Activated naive CD4-positive, alpha-beta T cell treated with anti-CD3 and anti-CD28 coated beads for 36 hours (primary cell): ENCODE results near the gene LRCH4. TPM values are rescaled to one million over a fixed set of nuclear protein-coding genes. Genes with fewer than 3 reads are reported as not detected.

Source experiments
- CTCF ChIA-PET: fragments of 350-600 bp; sonication (Branson Sonifier 250); formaldehyde crosslinking; loops from one replicate; lab custom pipeline; 2021; ENCODE audit warnings: antibody characterized with exemption; lab: Charles Lee
- DNase-seq: peaks from one replicate; pipeline ENCODE4 v3.0.0-alpha.2; 2020
- H3K27ac Mint-ChIP-seq: one replicate; pipeline ENCODE4 v1.8.0; 2021; ENCODE audit warnings: mild to moderate bottlenecking, mixed read lengths
- H3K27me3 Mint-ChIP-seq: one replicate; pipeline ENCODE4 v1.8.0; 2021; ENCODE audit warnings: low read depth, mixed read lengths
- H3K36me3 Mint-ChIP-seq: one replicate; pipeline ENCODE4 v1.8.0; 2021; ENCODE audit warnings: low read depth, mixed read lengths
- H3K4me1 Mint-ChIP-seq: one replicate; pipeline ENCODE4 v1.8.0; 2021; ENCODE audit warnings: low read depth, mixed read lengths
- H3K4me3 Mint-ChIP-seq: one replicate; pipeline ENCODE4 v1.8.0; 2021; ENCODE audit warnings: mild to moderate bottlenecking, moderate library complexity, mixed read lengths
- H3K9me3 Mint-ChIP-seq: one replicate; pipeline ENCODE4 v1.8.0; 2021; ENCODE audit warnings: mixed read lengths
- intact Hi-C: fragments of 100-400 bp; cut with micrococcal nuclease; formaldehyde crosslinking; loops from one replicate; pipeline ENCODE4 v1.15.1; 2023
- total RNA-seq, 2 experiments: library from RNA; stranded (reverse); gene quantifications; one replicate each; pipeline ENCODE4 v1.2.3, GENCODE V29; 2021

The LRCH4 gene
- total RNA-seq, 2 experiments from 2014 or later, result 78.0 to 81.2 TPM

- peak; percentile 77 for DNase-seq
- intact Hi-C loops, result loop anchor here (1.0 to 2.0 kb wide), 5 partner anchors 8 to 248 kb away; partner anchors contain the start of genes FBXO24, LRCH4, MOSPD3 and SLC12A9
- peak overlapping the region; percentile 67 for H3K27ac Mint-ChIP-seq
- H3K9me3 Mint-ChIP-seq, result no peaks in the 10 kb centered on the region
- H3K36me3 Mint-ChIP-seq, result no peaks in the 10 kb centered on the region
- CTCF ChIA-PET, result interaction anchor here (0.8 to 1.4 kb wide), 4 partner anchors 87 to 122 kb away, joined by 3 to 8 read pairs (median 4); partner anchors contain the start of gene POP7
- H3K4me1 Mint-ChIP-seq, result peaks cover 12% of the 10 kb centered on the region
- no peaks in the 10 kb centered on the region for H3K27me3 Mint-ChIP-seq
- peak overlapping the region; percentile 75 for H3K4me3 Mint-ChIP-seq
Measured at GRCh38 chr7:100604028-100604975, 18.4 kb upstream of the LRCH4 start.

- intact Hi-C loops, result loop anchor here (1.0 to 2.0 kb wide), 5 partner anchors 9 to 249 kb away; partner anchors contain the start of genes FBXO24, LRCH4, MOSPD3 and SLC12A9
- H3K36me3 Mint-ChIP-seq, result no peaks in the 10 kb centered on the region
- H3K9me3 Mint-ChIP-seq, result no peaks in the 10 kb centered on the region
- CTCF ChIA-PET, result interaction anchor here (1.2 to 1.4 kb wide), 2 partner anchors 102 to 122 kb away, joined by 3 to 4 read pairs; partner anchors contain the start of gene POP7
- no peak for DNase-seq
- H3K4me3 Mint-ChIP-seq, result peak overlapping the region; percentile 75
- no peaks in the 10 kb centered on the region for H3K27me3 Mint-ChIP-seq
- peaks cover 12% of the 10 kb centered on the region for H3K4me1 Mint-ChIP-seq
- peak overlapping the region; percentile 67 for H3K27ac Mint-ChIP-seq
Measured at GRCh38 chr7:100603726-100604027, 17.7 kb upstream of the LRCH4 start.

- peaks cover 12% of the 10 kb centered on the region for H3K4me1 Mint-ChIP-seq
- no peak for DNase-seq
- no peaks in the 10 kb centered on the region for H3K36me3 Mint-ChIP-seq
- H3K4me3 Mint-ChIP-seq, result peak overlapping the region; percentile 75
- no peak overlapping the region for H3K27ac Mint-ChIP-seq
- intact Hi-C loops, result no loop called here
- CTCF ChIA-PET, result interaction anchor here (1.2 to 1.7 kb wide), 3 partner anchors 89 to 123 kb away, joined by 3 to 8 read pairs (median 4); partner anchors contain the start of gene POP7
- H3K27me3 Mint-ChIP-seq, result no peaks in the 10 kb centered on the region
- H3K9me3 Mint-ChIP-seq, result no peaks in the 10 kb centered on the region
Measured at GRCh38 chr7:100602889-100603725, 17.2 kb upstream of the LRCH4 start.

GRCh38 chr7:100600730-100601038 lies 14.8 kb upstream of the LRCH4 start:
- Mint-ChIP-seq H3K27ac (no peak overlapping the region), H3K9me3 (no peaks in the 10 kb centered on the region), H3K4me3 (no peak overlapping the region), H3K4me1 (peaks cover 12% of the 10 kb centered on the region), H3K27me3 (no peaks in the 10 kb centered on the region), H3K36me3 (no peaks in the 10 kb centered on the region)
- CTCF ChIA-PET, result no interaction called here
- intact Hi-C loops, result no loop called here
- no peak for DNase-seq

GRCh38 chr7:100599911-100600729 lies 14.2 kb upstream of the LRCH4 start:
- intact Hi-C loops, result no loop called here
- Mint-ChIP-seq H3K9me3 (no peaks in the 10 kb centered on the region), H3K36me3 (no peaks in the 10 kb centered on the region), H3K4me1 (peaks cover 9% of the 10 kb centered on the region), H3K27ac (no peak overlapping the region), H3K27me3 (no peaks in the 10 kb centered on the region), H3K4me3 (no peak overlapping the region)
- CTCF ChIA-PET, result interaction anchor here (0.6 to 2.3 kb wide), 2 partner anchors 12 to 125 kb away, joined by 4 to 8 read pairs; no protein-coding TSS in a partner anchor
- DNase-seq, result no peak

GRCh38 chr7:100598425-100598824 lies 12.5 kb upstream of the LRCH4 start:
- Mint-ChIP-seq H3K9me3 (no peaks in the 10 kb centered on the region), H3K27me3 (no peaks in the 10 kb centered on the region), H3K36me3 (no peaks in the 10 kb centered on the region), H3K4me3 (no peak overlapping the region), H3K27ac (no peak overlapping the region), H3K4me1 (peaks cover under 1% of the 10 kb centered on the region)
- CTCF ChIA-PET, result interaction anchor here (0.7 to 2.3 kb wide), 3 partner anchors 10 to 254 kb away, joined by 3 to 8 read pairs (median 4); partner anchors contain the start of gene SLC12A9
- intact Hi-C loops, result no loop called here
- no peak for DNase-seq

- CTCF ChIA-PET, result interaction anchor here (1.4 kb wide), 1 partner anchor 31 kb away, joined by 3 read pairs; no protein-coding TSS in a partner anchor
- H3K9me3 Mint-ChIP-seq, result no peaks in the 10 kb centered on the region
- intact Hi-C loops, result no loop called here
- H3K36me3 Mint-ChIP-seq, result no peaks in the 10 kb centered on the region
- H3K27ac Mint-ChIP-seq, result no peak overlapping the region
- DNase-seq, result no peak
- H3K4me1 Mint-ChIP-seq, result no peaks in the 10 kb centered on the region
- H3K27me3 Mint-ChIP-seq, result peaks cover 5% of the 10 kb centered on the region
- H3K4me3 Mint-ChIP-seq, result no peak overlapping the region
Measured at GRCh38 chr7:100595188-100595587, 9.3 kb upstream of the LRCH4 start.

- H3K4me3 Mint-ChIP-seq, result no peak overlapping the region
- no peaks in the 10 kb centered on the region for H3K36me3 Mint-ChIP-seq
- H3K27me3 Mint-ChIP-seq, result peaks cover 7% of the 10 kb centered on the region
- intact Hi-C loops, result no loop called here
- no peak overlapping the region for H3K27ac Mint-ChIP-seq
- no peaks in the 10 kb centered on the region for H3K4me1 Mint-ChIP-seq
- CTCF ChIA-PET, result interaction anchor here (0.9 kb wide), 1 partner anchor 33 kb away, joined by 3 read pairs; no protein-coding TSS in a partner anchor
- DNase-seq, result no peak
- no peaks in the 10 kb centered on the region for H3K9me3 Mint-ChIP-seq
Measured at GRCh38 chr7:100591596-100591995, 5.7 kb upstream of the LRCH4 start.

GRCh38 chr7:100590077-100590737 lies 4.3 kb upstream of the LRCH4 start:
- no peaks in the 10 kb centered on the region for H3K36me3 Mint-ChIP-seq
- H3K27me3 Mint-ChIP-seq, result peaks cover 7% of the 10 kb centered on the region
- no peaks in the 10 kb centered on the region for H3K9me3 Mint-ChIP-seq
- CTCF ChIA-PET, result interaction anchor here (0.5 to 1.5 kb wide), 3 partner anchors 31 to 458 kb away, joined by 3 to 10 read pairs (median 5); no protein-coding TSS in a partner anchor
- no peak overlapping the region for H3K27ac Mint-ChIP-seq
- DNase-seq, result no peak
- H3K4me3 Mint-ChIP-seq, result no peak overlapping the region
- intact Hi-C loops, result no loop called here
- peaks cover 2% of the 10 kb centered on the region for H3K4me1 Mint-ChIP-seq

- Mint-ChIP-seq H3K4me1 (peaks cover 9% of the 10 kb centered on the region), H3K9me3 (no peaks in the 10 kb centered on the region), H3K27me3 (peaks cover 7% of the 10 kb centered on the region), H3K4me3 (no peak overlapping the region), H3K27ac (no peak overlapping the region), H3K36me3 (no peaks in the 10 kb centered on the region)
- DNase-seq, result no peak
- CTCF ChIA-PET, result interaction anchor here (0.5 to 2.1 kb wide), 10 partner anchors 10 to 458 kb away, joined by 3 to 15 read pairs (median 4); partner anchors contain the start of gene POP7
- intact Hi-C loops, result no loop called here
Measured at GRCh38 chr7:100589341-100589947, 3.5 kb upstream of the LRCH4 start.
